Lower leg skin (tissue), 4 donors: ENCODE data around the gene TUT1. TPM values are rescaled to one million over a fixed set of nuclear protein-coding genes. Genes with fewer than 3 reads are reported as not detected.
"Not testable (repeated sequence)": the region's sequence is repeated elsewhere in the genome, so short reads cannot be mapped to it uniquely, and the experiment has no call there.

Source experiments
- DNase-seq, 2 donors: peaks; one replicate each; pipeline ENCODE4 v3.0.0-alpha.2; 2019; ENCODE audit warnings: low spot score in 2 of 2
- H3K4me3 ChIP-seq: fragments of 200-600 bp; sonication (generic); 2 replicates; pipeline ENCODE4 v1.5.1; 2017; ENCODE audit warnings: mild to moderate bottlenecking, low read depth; ENCODE audit not compliant: poor library complexity, severe bottlenecking
- POLR2A ChIP-seq, 2 donors: fragments of 450-650 bp; IDR thresholded peaks; one replicate each; pipeline ENCODE4 v1.6.1; 2016 to 2017; ENCODE audit warnings: antibody characterized with exemption in 2 of 2, mild to moderate bottlenecking in 1 of 2, moderate library complexity in 1 of 2
- WGBS, 2 donors: methylation state at CpG; one replicate each; pipeline ENCODE4 v1.1.5; 2018; 5-methylcytosine and 5-hydroxymethylcytosine counted together
- intact Hi-C: fragments of 100-400 bp; cut with DNase I; formaldehyde crosslinking; loops from one replicate; pipeline ENCODE4 v1.15.0; 2023; ENCODE audit warnings: low total_unique reads
- total RNA-seq, 4 donors: library from RNA; depleted of rRNA; stranded (reverse); fragments of >200 nt; gene quantifications; one replicate each; pipeline ENCODE4 v1.1.0, GENCODE V29; 2016
- TF ChIP-seq, protein P1 (sequence below), 3 donors: fragments of 450-650 bp; IDR thresholded peaks; one replicate each; pipeline ENCODE4 v1.5.1; 2016; ENCODE audit warnings: antibody characterized with exemption in 3 of 3, mild to moderate bottlenecking in 3 of 3, moderate library complexity in 2 of 3

The TUT1 gene
- total RNA-seq, 4 donors from 2014 or later, result 11.0 to 29.8 (median 15.8) TPM

GRCh38 chr11:62621027-62621566 lies 29.8 kb upstream of the TUT1 start:
- intact Hi-C loops, result no loop called here
- 20 to 21% methylated on average over 8 of the region's 8 CpGs for WGBS, 2 donors
- H3K4me3 ChIP-seq, result peak overlapping the region; percentile 42
- DNase-seq, result no peak
- TF ChIP-seq, protein P1, sequence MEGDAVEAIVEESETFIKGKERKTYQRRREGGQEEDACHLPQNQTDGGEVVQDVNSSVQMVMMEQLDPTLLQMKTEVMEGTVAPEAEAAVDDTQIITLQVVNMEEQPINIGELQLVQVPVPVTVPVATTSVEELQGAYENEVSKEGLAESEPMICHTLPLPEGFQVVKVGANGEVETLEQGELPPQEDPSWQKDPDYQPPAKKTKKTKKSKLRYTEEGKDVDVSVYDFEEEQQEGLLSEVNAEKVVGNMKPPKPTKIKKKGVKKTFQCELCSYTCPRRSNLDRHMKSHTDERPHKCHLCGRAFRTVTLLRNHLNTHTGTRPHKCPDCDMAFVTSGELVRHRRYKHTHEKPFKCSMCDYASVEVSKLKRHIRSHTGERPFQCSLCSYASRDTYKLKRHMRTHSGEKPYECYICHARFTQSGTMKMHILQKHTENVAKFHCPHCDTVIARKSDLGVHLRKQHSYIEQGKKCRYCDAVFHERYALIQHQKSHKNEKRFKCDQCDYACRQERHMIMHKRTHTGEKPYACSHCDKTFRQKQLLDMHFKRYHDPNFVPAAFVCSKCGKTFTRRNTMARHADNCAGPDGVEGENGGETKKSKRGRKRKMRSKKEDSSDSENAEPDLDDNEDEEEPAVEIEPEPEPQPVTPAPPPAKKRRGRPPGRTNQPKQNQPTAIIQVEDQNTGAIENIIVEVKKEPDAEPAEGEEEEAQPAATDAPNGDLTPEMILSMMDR (IDR thresholded peaks at IDR 0.05), result no peak
- no peak for TF ChIP-seq POLR2A (IDR thresholded peaks at IDR 0.05)

DNA sequence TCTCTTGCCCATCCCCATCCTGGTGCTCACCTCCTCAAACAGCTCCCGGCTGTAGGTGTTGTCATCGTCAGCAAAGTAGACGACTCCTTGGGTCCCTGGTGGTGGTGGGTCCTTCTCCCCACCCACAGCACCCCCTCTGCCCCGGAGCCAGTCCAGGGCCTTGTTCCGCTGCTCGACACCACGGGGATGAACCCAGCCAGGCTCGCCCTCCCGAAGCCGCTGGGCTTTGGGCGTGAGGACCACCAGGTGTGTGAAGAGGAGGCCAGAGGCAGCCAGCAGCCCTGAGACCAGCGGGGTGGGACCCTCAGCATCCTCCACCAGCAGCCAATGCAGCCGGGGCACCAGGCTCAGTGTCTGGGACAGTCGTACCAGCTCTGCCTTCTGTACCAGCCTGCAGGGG lies 25.6 kb upstream of the TUT1 start:
- 94 to 99% methylated on average over 13 to 14 of the region's 14 CpGs for WGBS, 2 donors
- H3K4me3 ChIP-seq, intact Hi-C loops, DNase-seq: not testable (repeated sequence)

- no peak overlapping the region for H3K4me3 ChIP-seq
- no peak for DNase-seq
- WGBS, 2 donors, result 88 to 93% methylated on average over 6 to 7 of the region's 7 CpGs
- intact Hi-C loops, result no loop called here
- TF ChIP-seq, protein P1 (IDR thresholded peaks at IDR 0.05), result no peak
- no peak for TF ChIP-seq POLR2A (IDR thresholded peaks at IDR 0.05)
These were observed 24.2 kb upstream of the TUT1 start for GRCh38 chr11:62615521-62615920.

- H3K4me3 ChIP-seq, result no peak overlapping the region
- intact Hi-C loops, result no loop called here
- DNase-seq, result no peak
- 54 to 68% methylated on average over 8 of the region's 8 CpGs for WGBS, 2 donors
- TF ChIP-seq POLR2A (IDR thresholded peaks at IDR 0.05), result no peak
- TF ChIP-seq, protein P1 (IDR thresholded peaks at IDR 0.05), result no peak
These were observed 23.0 kb upstream of the TUT1 start for GRCh38 chr11:62614275-62614674.

DNA sequence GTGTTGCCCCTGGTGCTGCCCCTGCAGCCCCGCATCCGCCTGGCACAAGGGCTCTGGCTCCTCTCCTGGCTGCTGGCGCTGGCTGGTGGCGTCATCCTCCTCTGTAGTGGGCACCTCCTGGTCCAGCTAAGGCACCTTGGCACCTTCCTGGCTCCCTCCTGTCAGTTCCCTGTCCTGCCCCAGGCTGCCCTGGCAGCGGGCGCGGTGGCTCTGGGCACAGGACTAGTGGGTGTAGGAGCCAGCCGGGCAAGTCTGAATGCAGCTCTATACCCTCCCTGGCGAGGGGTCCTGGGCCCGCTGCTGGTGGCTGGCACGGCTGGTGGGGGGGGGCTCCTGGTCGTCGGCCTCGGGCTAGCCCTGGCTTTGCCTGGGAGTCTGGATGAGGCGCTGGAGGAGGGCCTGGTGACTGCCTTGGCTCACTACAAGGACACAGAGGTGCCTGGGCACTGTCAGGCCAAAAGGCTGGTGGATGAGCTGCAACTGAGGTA lies 22.0 kb upstream of the TUT1 start:
- no peak for DNase-seq
- intact Hi-C loops, result no loop called here

GRCh38 chr11:62612366-62613290 lies 21.3 kb upstream of the TUT1 start, which contains the start of the genes EML3 and ROM1:
Gene EML3 (minus strand): TSS chr11:62612775. CDS start chr11:62612457, 318 bp downstream.
Gene ROM1 (plus strand): TSS chr11:62613257. CDS start chr11:62613282, 25 bp downstream.
- peak; percentile 88 to 98 for DNase-seq
- TF ChIP-seq, protein P1 (IDR thresholded peaks at IDR 0.05), result no peak
- no peak for TF ChIP-seq POLR2A (IDR thresholded peaks at IDR 0.05)
- peak within 1 kb of the TSS; percentile 57 for H3K4me3 ChIP-seq
- WGBS, 2 donors, result 0 to 2% methylated on average over 13 to 48 of the region's 91 CpGs
- intact Hi-C loops, result no loop called here

More for the DNA sequence above, 22.0 kb upstream of the TUT1 start:
- TF ChIP-seq POLR2A (IDR thresholded peaks at IDR 0.05), result no peak
- TF ChIP-seq, protein P1 (IDR thresholded peaks at IDR 0.05), result no peak
- no peak overlapping the region for H3K4me3 ChIP-seq
- 17% methylated on average over 6 to 8 of the region's 15 CpGs for WGBS, 2 donors
